HepG2 (cell line): ENCODE measurements around the gene ACSL1. TPM values are rescaled to one million over a fixed set of nuclear protein-coding genes. Genes with fewer than 3 reads are reported as not detected.

ENCODE experiments used
- ATAC-seq: fragments of 200-7000 bp; cut with Tn5 transposase; 3 replicates; pipeline ENCODE4 v1.9.1; 2020; ENCODE audit warnings: mild to moderate bottlenecking, moderate library complexity
- BruUV-seq: library from RNA; stranded (reverse); fragments of 400-500 nt; replicated peaks from 2 replicates; lab custom pipeline; 2021; lab: Mats Ljungman, UMichigan
- CTCF ChIA-PET: fragments of 300-600 bp; formaldehyde crosslinking; extraction: SDS; loops from one replicate; lab custom pipeline; 2021; ENCODE audit warnings: low total read pairs, inconsistent platforms, low intra/inter-chr PET ratio; lab: Yijun Ruan, JAX
- POLR2A ChIA-PET: fragments of 350-600 bp; sonication (Branson Sonifier 250); formaldehyde crosslinking; loops from one replicate; lab custom pipeline; 2020; ENCODE audit warnings: antibody characterized with exemption, inconsistent platforms; lab: Yijun Ruan, JAX
- DNase-seq: peaks from one replicate; pipeline ENCODE4 v3.0.0-alpha.2; 2015; ENCODE audit warnings: low spot score
- FAIRE-seq: peaks from 3 replicates; lab custom pipeline; 2011; peaks lifted over from hg19 to GRCh38; lab: Jason Lieb, UNC
- H2AFZ ChIP-seq: one replicate; pipeline ENCODE4 v1.6.1; 2011; ENCODE audit warnings: low read length, inconsistent platforms
- H3K27ac ChIP-seq: fragments of 300-600 bp; 3 replicates; pipeline ENCODE4 v1.8.0; 2011; ENCODE audit warnings: mixed run types, mild to moderate bottlenecking, mixed read lengths, low read length, inconsistent platforms; ENCODE audit not compliant: insufficient read depth; ENCODE audit errors: extremely low read length
- H3K27me3 ChIP-seq, 2 experiments: fragments of 200-600 bp in 1 of 2; 2 replicates in 1 of 2; 3 replicates in 1 of 2; pipeline versions ENCODE4 v1.6.0 to v1.8.0; 2011; ENCODE audit warnings: low read length in 2 of 2, mild to moderate bottlenecking in 2 of 2, moderate library complexity in 2 of 2, inconsistent platforms in 1 of 2; ENCODE audit not compliant: insufficient read depth in 2 of 2, control insufficient read depth in 1 of 2
- H3K36me3 ChIP-seq, 2 experiments: fragments of 200-600 bp in 1 of 2; replicated peaks in 1 of 2; 2 replicates in 1 of 2; 3 replicates in 1 of 2; pipeline versions ENCODE4 v1.5.1 to v1.8.0; 2011; ENCODE audit warnings: low read length in 2 of 2, inconsistent platforms in 1 of 2; ENCODE audit not compliant: insufficient read depth in 2 of 2, control insufficient read depth in 1 of 2
- H3K4me1 ChIP-seq: 2 replicates; pipeline ENCODE4 v1.5.1; 2012; ENCODE audit warnings: low read length, inconsistent platforms; ENCODE audit not compliant: insufficient read depth
- H3K4me2 ChIP-seq: 2 replicates; pipeline ENCODE4 v1.6.0; 2011; ENCODE audit warnings: low read depth, low read length, inconsistent platforms
- H3K4me3 ChIP-seq, 3 experiments: fragments of 200-600 bp in 1 of 3; sonication (generic), shearing (Covaris generic) in 1 of 3; replicated peaks in 1 of 3; 2 replicates each; pipeline ENCODE4 v1.5.1; 2011 to 2016; ENCODE audit warnings: low read length in 3 of 3, inconsistent platforms in 2 of 3, low read depth in 2 of 3, mild to moderate bottlenecking in 2 of 3, control low read depth in 1 of 3, mixed read lengths in 1 of 3; ENCODE audit not compliant: insufficient read depth in 1 of 3
- H3K79me2 ChIP-seq: one replicate; pipeline ENCODE4 v1.6.1; 2011; ENCODE audit warnings: low read length, inconsistent platforms; ENCODE audit not compliant: insufficient read depth
- H3K9ac ChIP-seq: 2 replicates; pipeline ENCODE4 v1.6.0; 2011; ENCODE audit warnings: mild to moderate bottlenecking, low read depth, low read length, inconsistent platforms; ENCODE audit not compliant: insufficient read depth
- H3K9me3 ChIP-seq: 2 replicates; pipeline ENCODE4 v1.5.1; 2012; ENCODE audit warnings: mild to moderate bottlenecking, low read length
- H4K20me1 ChIP-seq: 2 replicates; pipeline ENCODE4 v1.6.0; 2011; ENCODE audit warnings: inconsistent platforms, mild to moderate bottlenecking, low read length, moderate library complexity; ENCODE audit not compliant: insufficient read depth
- HDAC1 ChIP-seq: sonication (generic); formaldehyde crosslinking; IDR thresholded peaks from 2 replicates; pipeline ENCODE4 v1.5.1; 2020; ENCODE audit warnings: mild to moderate bottlenecking, missing genetic modification reagents
- HNRNPLL ChIP-seq: fragments of 200-400 bp; formaldehyde crosslinking; IDR thresholded peaks from 2 replicates; pipeline ENCODE4 v1.6.1; 2017; ENCODE audit warnings: mild to moderate bottlenecking, low read depth, low read length; ENCODE audit not compliant: poor library complexity, severe bottlenecking
- KLF9 ChIP-seq: IDR thresholded peaks from 2 replicates; pipeline ENCODE4 v1.6.1; 2016; ENCODE audit warnings: low read depth
- NR2F2 ChIP-seq: IDR thresholded peaks from 2 replicates; pipeline ENCODE4 v1.6.1; 2012; ENCODE audit warnings: low read depth, inconsistent platforms, borderline replicate concordance
- POLR2AphosphoS5 ChIP-seq: IDR thresholded peaks from 2 replicates; pipeline ENCODE4 v1.6.1; 2012; ENCODE audit warnings: low read depth, low read length
- RARG ChIP-seq: sonication (generic); formaldehyde crosslinking; IDR thresholded peaks from 2 replicates; pipeline ENCODE4 v1.4.0; 2020; ENCODE audit warnings: low read depth, mild to moderate bottlenecking, missing genetic modification reagents
- RORA ChIP-seq: sonication (generic); formaldehyde crosslinking; IDR thresholded peaks from 2 replicates; pipeline ENCODE4 v1.5.0; 2020; ENCODE audit warnings: mild to moderate bottlenecking, missing genetic modification reagents, moderate library complexity
- SYNCRIP ChIP-seq: fragments of 200-400 bp; formaldehyde crosslinking; IDR thresholded peaks from 2 replicates; pipeline ENCODE4 v1.6.1; 2018; ENCODE audit warnings: mild to moderate bottlenecking, low read depth, low read length; ENCODE audit not compliant: insufficient read depth
- ZNF501 ChIP-seq: sonication (generic); formaldehyde crosslinking; IDR thresholded peaks from 2 replicates; pipeline ENCODE4 v1.5.1; 2020; ENCODE audit warnings: mild to moderate bottlenecking, moderate library complexity, missing genetic modification reagents
- ZNF546 ChIP-seq: sonication (generic); formaldehyde crosslinking; conservative IDR thresholded peaks from 2 replicates; pipeline ENCODE4 v1.8.1; 2023; ENCODE audit warnings: mild to moderate bottlenecking, missing genetic modification reagents
- ZNF776 ChIP-seq: sonication (generic); formaldehyde crosslinking; IDR thresholded peaks from 2 replicates; pipeline ENCODE4 v1.4.0; 2020; ENCODE audit warnings: mild to moderate bottlenecking, missing genetic modification reagents
- WGBS: methylation state at CpG from one replicate; pipeline ENCODE4 v1.1.6; 2017; ENCODE audit warnings: low lambda C conversion rate; 5-methylcytosine and 5-hydroxymethylcytosine counted together
- in situ Hi-C: cut with HindIII; loops from 2 replicates; pipeline ENCODE4 v1.10.0; 2017; ENCODE audit warnings: low pct_unique_long_range_greater_than_20kb; ENCODE audit not compliant: extremely low pct_ligation_motif_present
- intact Hi-C: fragments of 100-400 bp; cut with micrococcal nuclease; formaldehyde crosslinking; loops from one replicate; pipeline ENCODE4 v1.10.0; 2022; ENCODE audit not compliant: unreplicated experiment
- polyA plus RNA-seq, 8 experiments: library from polyadenylated mRNA; depleted of rRNA in 3 of 8; stranded (reverse) in 7 of 8; unstranded in 1 of 8; fragments of >200 nt; fragmentation: Illumina TruSeq in 4 of 8; extraction: Trizol in 4 of 8; gene quantifications; 2 replicates each; pipeline versions ENCODE4 v1.2.1 to v1.2.3, GENCODE V29; 2011 to 2016; ENCODE audit warnings: low read depth in 4 of 8, missing spikeins in 1 of 8, mixed read lengths in 1 of 8; ENCODE audit not compliant: insufficient read depth in 1 of 8
- total RNA-seq, 5 experiments: library from RNA; depleted of rRNA; stranded (reverse); fragments of >200 nt; fragmentation: Illumina TruSeq; extraction: Trizol; gene quantifications; 2 replicates each; pipeline ENCODE4 v1.2.3, GENCODE V29; 2016; ENCODE audit warnings: low read depth in 1 of 5
- TF ChIP-seq, protein P1 (sequence below): sonication (generic); formaldehyde crosslinking; IDR thresholded peaks from 2 replicates; pipeline ENCODE4 v1.8.0; 2022; ENCODE audit warnings: missing genetic modification reagents, mild to moderate bottlenecking, moderate library complexity, borderline replicate concordance
- TF ChIP-seq, protein P2 (sequence below): sonication (generic); formaldehyde crosslinking; IDR thresholded peaks from 2 replicates; pipeline ENCODE4 v1.5.0; 2020; ENCODE audit warnings: missing genetic modification reagents
- TF ChIP-seq, protein P3 (sequence below): IDR thresholded peaks from 2 replicates; pipeline ENCODE4 v1.6.1; 2018; ENCODE audit warnings: missing genetic modification reagents, mild to moderate bottlenecking, missing compliant biosample characterization
- TF ChIP-seq, protein P4 (sequence below): sonication (generic); formaldehyde crosslinking; IDR thresholded peaks from 2 replicates; pipeline ENCODE4 v1.4.0; 2020; ENCODE audit warnings: missing genetic modification reagents, borderline replicate concordance
- TF ChIP-seq, protein P5 (sequence below): sonication (generic); formaldehyde crosslinking; IDR thresholded peaks from 2 replicates; pipeline ENCODE4 v1.9.0; 2021; ENCODE audit warnings: missing genetic modification reagents, borderline replicate concordance

The ACSL1 gene
- total and polyA plus RNA-seq, 2 of the 13 experiments (the other 11 are each of a cell fraction or from before 2014, with no cell fraction given), result 10.0 to 29.8 TPM

DNA sequence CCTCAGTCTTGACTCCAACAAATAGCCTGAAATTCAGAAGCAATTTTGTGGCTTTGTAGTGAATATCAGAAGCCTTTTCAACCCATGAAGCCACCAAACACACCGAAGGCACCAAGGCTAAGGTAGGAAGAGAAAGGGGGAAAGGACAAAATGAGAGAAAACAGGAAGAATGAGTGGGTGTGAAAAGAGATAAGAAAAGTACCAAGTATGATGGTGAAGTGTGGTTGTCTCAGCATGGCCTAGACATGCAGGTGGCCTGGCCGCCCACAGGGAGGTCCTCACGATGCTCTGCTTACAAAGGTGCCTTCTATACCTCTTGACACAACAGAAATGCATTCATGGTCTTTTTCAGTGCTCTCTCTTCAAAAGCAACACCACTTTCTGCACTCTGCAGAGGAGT lies 34.9 kb downstream of the ACSL1 start:
- intact Hi-C loops (no loop called here), in situ Hi-C loops (no loop called here)
- Histone ChIP-seq H3K9ac (no peak overlapping the region), H3K9me3 (no peaks in the 10 kb centered on the region), H3K27me3 (no peaks in the 10 kb centered on the region), H2AFZ (no peak overlapping the region), H3K4me3 (no peak overlapping the region), H4K20me1 (no peaks in the 10 kb centered on the region), H3K27ac (no peak overlapping the region), H3K36me3 (peaks cover 0 to 17% of the 10 kb centered on the region in 2 experiments; a peak in 3 of 5 replicates), H3K79me2 (no peaks in the 10 kb centered on the region), H3K4me1 (no peaks in the 10 kb centered on the region), H3K4me2 (no peak overlapping the region)
- DNase-seq (no peak), ATAC-seq (no peak), FAIRE-seq (no peak)
- POLR2A ChIA-PET, result no interaction called here
- BruUV-seq, result no TSS peak
- WGBS, result 95% methylated on average over 3 of the region's 3 CpGs
- CTCF ChIA-PET, result no interaction called here
- TF ChIP-seq SYNCRIP (no peak), KLF9 (CRISPR knock-in tag) (no peak), HDAC1 (CRISPR knock-in tag) (no peak), HNRNPLL (no peak), NR2F2 (no peak), POLR2AphosphoS5 (no peak), RORA (CRISPR knock-in tag) (no peak), RARG (CRISPR knock-in tag) (no peak), ZNF501 (CRISPR knock-in tag) (no peak), ZNF546 (CRISPR knock-in tag) (no peak), ZNF776 (CRISPR knock-in tag) (no peak)
- TF ChIP-seq, protein P1, sequence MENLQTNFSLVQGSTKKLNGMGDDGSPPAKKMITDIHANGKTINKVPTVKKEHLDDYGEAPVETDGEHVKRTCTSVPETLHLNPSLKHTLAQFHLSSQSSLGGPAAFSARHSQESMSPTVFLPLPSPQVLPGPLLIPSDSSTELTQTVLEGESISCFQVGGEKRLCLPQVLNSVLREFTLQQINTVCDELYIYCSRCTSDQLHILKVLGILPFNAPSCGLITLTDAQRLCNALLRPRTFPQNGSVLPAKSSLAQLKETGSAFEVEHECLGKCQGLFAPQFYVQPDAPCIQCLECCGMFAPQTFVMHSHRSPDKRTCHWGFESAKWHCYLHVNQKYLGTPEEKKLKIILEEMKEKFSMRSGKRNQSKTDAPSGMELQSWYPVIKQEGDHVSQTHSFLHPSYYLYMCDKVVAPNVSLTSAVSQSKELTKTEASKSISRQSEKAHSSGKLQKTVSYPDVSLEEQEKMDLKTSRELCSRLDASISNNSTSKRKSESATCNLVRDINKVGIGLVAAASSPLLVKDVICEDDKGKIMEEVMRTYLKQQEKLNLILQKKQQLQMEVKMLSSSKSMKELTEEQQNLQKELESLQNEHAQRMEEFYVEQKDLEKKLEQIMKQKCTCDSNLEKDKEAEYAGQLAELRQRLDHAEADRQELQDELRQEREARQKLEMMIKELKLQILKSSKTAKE (CRISPR knock-in tag), result no peak
- TF ChIP-seq, protein P2, sequence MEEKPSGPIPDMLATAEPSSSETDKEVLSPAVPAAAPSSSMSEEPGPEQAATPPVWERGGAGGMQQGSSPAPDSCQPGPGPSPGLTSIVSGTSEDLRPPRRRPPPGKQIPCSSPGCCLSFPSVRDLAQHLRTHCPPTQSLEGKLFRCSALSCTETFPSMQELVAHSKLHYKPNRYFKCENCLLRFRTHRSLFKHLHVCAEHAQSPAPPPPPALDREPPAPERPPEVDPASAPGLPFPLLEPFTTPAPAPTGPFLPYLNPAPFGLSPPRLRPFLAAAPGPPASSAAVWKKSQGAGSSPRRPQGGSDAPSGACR (CRISPR knock-in tag), result no peak
- TF ChIP-seq, protein P3, sequence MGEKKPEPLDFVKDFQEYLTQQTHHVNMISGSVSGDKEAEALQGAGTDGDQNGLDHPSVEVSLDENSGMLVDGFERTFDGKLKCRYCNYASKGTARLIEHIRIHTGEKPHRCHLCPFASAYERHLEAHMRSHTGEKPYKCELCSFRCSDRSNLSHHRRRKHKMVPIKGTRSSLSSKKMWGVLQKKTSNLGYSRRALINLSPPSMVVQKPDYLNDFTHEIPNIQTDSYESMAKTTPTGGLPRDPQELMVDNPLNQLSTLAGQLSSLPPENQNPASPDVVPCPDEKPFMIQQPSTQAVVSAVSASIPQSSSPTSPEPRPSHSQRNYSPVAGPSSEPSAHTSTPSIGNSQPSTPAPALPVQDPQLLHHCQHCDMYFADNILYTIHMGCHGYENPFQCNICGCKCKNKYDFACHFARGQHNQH, result no peak
- TF ChIP-seq, protein P4, sequence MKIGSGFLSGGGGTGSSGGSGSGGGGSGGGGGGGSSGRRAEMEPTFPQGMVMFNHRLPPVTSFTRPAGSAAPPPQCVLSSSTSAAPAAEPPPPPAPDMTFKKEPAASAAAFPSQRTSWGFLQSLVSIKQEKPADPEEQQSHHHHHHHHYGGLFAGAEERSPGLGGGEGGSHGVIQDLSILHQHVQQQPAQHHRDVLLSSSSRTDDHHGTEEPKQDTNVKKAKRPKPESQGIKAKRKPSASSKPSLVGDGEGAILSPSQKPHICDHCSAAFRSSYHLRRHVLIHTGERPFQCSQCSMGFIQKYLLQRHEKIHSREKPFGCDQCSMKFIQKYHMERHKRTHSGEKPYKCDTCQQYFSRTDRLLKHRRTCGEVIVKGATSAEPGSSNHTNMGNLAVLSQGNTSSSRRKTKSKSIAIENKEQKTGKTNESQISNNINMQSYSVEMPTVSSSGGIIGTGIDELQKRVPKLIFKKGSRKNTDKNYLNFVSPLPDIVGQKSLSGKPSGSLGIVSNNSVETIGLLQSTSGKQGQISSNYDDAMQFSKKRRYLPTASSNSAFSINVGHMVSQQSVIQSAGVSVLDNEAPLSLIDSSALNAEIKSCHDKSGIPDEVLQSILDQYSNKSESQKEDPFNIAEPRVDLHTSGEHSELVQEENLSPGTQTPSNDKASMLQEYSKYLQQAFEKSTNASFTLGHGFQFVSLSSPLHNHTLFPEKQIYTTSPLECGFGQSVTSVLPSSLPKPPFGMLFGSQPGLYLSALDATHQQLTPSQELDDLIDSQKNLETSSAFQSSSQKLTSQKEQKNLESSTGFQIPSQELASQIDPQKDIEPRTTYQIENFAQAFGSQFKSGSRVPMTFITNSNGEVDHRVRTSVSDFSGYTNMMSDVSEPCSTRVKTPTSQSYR, result no peak
- TF ChIP-seq, protein P5, sequence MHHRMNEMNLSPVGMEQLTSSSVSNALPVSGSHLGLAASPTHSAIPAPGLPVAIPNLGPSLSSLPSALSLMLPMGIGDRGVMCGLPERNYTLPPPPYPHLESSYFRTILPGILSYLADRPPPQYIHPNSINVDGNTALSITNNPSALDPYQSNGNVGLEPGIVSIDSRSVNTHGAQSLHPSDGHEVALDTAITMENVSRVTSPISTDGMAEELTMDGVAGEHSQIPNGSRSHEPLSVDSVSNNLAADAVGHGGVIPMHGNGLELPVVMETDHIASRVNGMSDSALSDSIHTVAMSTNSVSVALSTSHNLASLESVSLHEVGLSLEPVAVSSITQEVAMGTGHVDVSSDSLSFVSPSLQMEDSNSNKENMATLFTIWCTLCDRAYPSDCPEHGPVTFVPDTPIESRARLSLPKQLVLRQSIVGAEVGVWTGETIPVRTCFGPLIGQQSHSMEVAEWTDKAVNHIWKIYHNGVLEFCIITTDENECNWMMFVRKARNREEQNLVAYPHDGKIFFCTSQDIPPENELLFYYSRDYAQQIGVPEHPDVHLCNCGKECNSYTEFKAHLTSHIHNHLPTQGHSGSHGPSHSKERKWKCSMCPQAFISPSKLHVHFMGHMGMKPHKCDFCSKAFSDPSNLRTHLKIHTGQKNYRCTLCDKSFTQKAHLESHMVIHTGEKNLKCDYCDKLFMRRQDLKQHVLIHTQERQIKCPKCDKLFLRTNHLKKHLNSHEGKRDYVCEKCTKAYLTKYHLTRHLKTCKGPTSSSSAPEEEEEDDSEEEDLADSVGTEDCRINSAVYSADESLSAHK (CRISPR knock-in tag), result no peak
